Measurements from ENCODE around the gene CBFA2T3. TPM values are rescaled to one million over a fixed set of nuclear protein-coding genes. Genes with fewer than 3 reads are reported as not detected.

CBFA2T3 gene
- total RNA-seq, 1 donor from 2014 or later, result 32.8 TPM

DNA sequence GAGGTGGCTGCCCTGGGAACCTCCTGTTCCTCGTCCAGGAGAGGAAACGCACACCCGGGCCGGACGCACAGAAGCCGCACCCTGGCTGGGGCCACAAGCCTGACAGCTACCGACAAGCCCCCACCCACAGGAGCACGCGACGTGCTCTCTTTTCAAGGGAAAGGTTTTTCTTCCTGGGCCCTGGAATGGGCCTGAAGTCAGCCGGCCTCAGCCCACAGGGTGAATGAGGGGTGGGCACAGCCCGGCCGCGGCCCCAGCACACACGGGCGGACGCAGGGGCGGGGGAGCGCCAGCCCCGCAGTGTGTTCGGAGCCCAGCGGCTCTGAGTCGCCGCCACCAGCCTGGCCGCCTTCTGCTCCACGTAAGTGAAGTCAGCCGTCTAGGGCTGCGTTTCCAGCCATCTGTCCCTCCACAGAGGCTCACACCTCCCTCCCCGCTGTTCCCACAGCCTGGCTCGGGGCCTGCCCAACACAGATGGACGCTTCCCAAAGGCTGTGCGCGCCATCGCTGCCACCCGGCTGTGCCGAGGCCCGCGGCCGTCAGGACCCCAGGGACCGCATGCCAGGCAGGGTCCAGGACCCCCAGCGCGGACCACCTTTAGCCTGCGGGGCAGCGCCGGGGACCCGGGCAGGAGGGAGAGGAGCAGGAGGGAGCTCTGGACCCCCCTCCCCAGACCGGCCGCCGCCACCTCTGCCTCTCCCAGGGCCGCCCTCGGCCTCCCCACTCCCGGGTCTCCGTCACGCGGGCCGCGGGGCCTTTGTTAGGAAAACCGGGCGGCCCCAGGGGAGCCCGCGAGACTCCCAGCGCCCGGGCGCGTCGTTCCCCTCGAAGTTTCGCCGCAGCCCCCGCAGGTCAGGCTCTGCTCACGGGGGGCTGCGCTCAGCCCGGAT is 36.8 kb downstream of the CBFA2T3 start:
- H3K27ac ChIP-seq, result no peak overlapping the region
- no peak for TF ChIP-seq CTCF (IDR thresholded peaks at IDR 0.05)
- peaks cover 7% of the 10 kb centered on the region for H3K27me3 ChIP-seq
- peak overlapping the region; percentile 26 to 66 for H3K4me3 ChIP-seq
- H3K4me1 ChIP-seq, result peaks cover 2 to 6% of the 10 kb centered on the region in 2 donors
- no peaks in the 10 kb centered on the region for H3K36me3 ChIP-seq
- DNase-seq (ENCODE audit: low spot score in 2 of 2), result no peak
- intact Hi-C loops (cut with DNase I), result no loop called here
- H3K9me3 ChIP-seq, result no peaks in the 10 kb centered on the region

- Histone ChIP-seq H3K27me3 (peaks cover 7% of the 10 kb centered on the region), H3K4me1 (peaks cover 2 to 6% of the 10 kb centered on the region in 2 donors)
These were observed 37.6 kb downstream of the CBFA2T3 start for GRCh38 chr16:88939245-88939971.

GRCh38 chr16:88938777-88939244 is 38.2 kb downstream of the CBFA2T3 start:
- Histone ChIP-seq H3K36me3 (no peaks in the 10 kb centered on the region), H3K27ac (no peak overlapping the region), H3K4me3 (no peak overlapping the region), H3K4me1 (peaks cover 2 to 6% of the 10 kb centered on the region in 2 donors), H3K9me3 (no peaks in the 10 kb centered on the region), H3K27me3 (peaks cover 7% of the 10 kb centered on the region)
- intact Hi-C loops (cut with DNase I), result no loop called here
- TF ChIP-seq CTCF (IDR thresholded peaks at IDR 0.05), result no peak
- DNase-seq (ENCODE audit: low spot score in 2 of 2), result no peak

More at GRCh38 chr16:88939245-88939971, 37.6 kb downstream of the CBFA2T3 start:
- Histone ChIP-seq H3K9me3 (no peaks in the 10 kb centered on the region), H3K36me3 (no peaks in the 10 kb centered on the region), H3K27ac (no peak overlapping the region), H3K4me3 (peak overlapping the region in 1 of 2 donors; percentile 66)
- no peak for TF ChIP-seq CTCF (IDR thresholded peaks at IDR 0.05)
- intact Hi-C loops (cut with DNase I), result no loop called here
- DNase-seq (ENCODE audit: low spot score in 2 of 2), result no peak

GRCh38 chr16:88938119-88938776 is 38.8 kb downstream of the CBFA2T3 start:
- no peak for DNase-seq (ENCODE audit: low spot score in 2 of 2)
- no peak overlapping the region for H3K27ac ChIP-seq
- no peaks in the 10 kb centered on the region for H3K36me3 ChIP-seq
- no peak overlapping the region for H3K4me3 ChIP-seq
- peaks cover 2 to 6% of the 10 kb centered on the region in 2 donors for H3K4me1 ChIP-seq
- intact Hi-C loops (cut with DNase I), result no loop called here
- no peaks in the 10 kb centered on the region for H3K9me3 ChIP-seq
- TF ChIP-seq CTCF (IDR thresholded peaks at IDR 0.05), result no peak
- peaks cover 7% of the 10 kb centered on the region for H3K27me3 ChIP-seq

DNA sequence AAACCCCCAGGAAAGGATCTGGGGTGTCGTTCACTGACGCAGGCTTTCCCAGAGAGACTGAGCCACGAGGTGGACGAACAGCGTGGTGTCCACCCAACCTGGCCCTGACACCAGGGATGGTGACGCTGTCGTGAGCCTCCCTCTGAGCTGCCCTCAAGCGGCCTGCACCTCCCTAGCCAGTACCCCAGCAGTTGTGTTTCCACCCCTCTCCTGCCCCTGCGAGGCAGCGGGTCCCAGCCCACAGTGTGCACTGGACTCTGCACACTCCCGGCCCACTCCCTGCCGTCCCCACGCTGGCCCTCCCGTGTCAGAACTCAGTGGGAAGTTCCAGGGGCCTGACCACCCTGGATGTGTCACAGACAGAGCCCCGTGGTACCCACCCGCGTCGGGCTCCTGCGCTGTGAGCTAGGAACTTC is 39.8 kb downstream of the CBFA2T3 start:
- intact Hi-C loops (cut with DNase I), result no loop called here
- DNase-seq (ENCODE audit: low spot score in 2 of 2), result no peak
- Histone ChIP-seq H3K4me3 (no peak overlapping the region), H3K36me3 (no peaks in the 10 kb centered on the region), H3K4me1 (peaks cover 2 to 6% of the 10 kb centered on the region in 2 donors), H3K27ac (no peak overlapping the region), H3K9me3 (no peaks in the 10 kb centered on the region), H3K27me3 (peaks cover 7% of the 10 kb centered on the region)
- no peak for TF ChIP-seq CTCF (IDR thresholded peaks at IDR 0.05)
